HG02970 (cell line): Measurements from ENCODE around the gene SYT17.

Source experiments
- ATAC-seq: cut with Tn5 transposase; IDR thresholded peaks from one replicate; pipeline ENCODE4 v1.9.1; 2021; ENCODE audit warnings: mild to moderate bottlenecking, moderate library complexity, moderate number of reproducible peaks; ENCODE audit not compliant: unreplicated experiment, low FRiP score

The SYT17 gene

DNA sequence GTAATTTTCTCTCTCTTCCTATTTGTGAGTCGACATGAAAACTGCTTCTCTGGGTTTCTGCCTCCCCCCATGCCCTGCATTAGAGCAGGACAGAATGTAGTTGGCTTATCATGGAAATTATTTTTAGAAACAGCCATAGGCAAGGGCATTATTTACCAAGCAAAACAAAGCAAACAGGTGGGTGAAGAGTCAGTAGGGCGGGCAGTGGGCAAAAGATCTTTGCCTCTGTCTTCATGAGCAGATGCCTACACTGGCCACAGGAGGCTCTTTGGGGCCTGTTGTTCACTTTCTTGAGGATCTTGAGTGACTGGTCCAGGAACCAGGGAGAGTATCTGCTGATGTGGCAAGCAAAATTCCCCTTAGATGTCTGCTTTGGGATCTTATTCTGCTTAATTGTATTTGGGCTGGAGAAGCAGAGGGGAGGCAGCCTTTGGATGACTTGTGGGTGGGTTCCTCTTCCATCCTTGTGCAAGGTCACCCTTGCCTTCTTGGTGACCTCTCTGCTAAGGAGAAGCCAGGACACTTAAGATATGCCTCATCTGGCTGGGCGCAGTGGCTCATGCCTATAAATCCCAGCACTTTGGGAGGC is 75.0 kb downstream of the SYT17 start:
- no peak for ATAC-seq

DNA sequence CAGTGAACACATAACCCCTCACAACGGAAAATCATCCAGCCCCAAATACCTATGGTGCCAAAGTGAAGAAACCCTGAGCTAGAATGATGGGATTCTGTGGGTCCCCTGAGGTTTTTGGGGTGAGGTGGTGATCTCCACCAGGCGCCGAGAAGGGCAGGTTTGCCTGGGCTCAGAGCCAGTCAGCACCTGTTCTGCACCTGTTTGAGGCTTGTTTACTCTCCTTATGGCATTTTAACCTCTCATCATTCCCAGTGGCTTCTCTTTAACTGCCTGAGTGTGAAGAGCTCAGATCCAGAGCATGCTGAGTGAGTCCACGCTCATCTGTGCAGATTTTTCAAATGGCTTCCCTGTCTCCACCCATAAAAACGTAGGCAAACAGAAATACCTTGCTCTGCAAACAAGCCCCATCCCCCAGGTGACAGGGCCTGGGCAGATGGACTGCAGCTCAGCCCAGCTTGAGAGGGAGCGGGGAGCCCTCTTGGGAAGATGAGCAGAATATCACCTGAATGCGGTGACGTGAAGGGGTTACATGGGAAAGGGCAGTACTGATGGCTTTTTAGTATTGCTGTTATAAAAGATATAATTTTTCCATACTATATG is 77.4 kb downstream of the SYT17 start:
- no peak for ATAC-seq

DNA sequence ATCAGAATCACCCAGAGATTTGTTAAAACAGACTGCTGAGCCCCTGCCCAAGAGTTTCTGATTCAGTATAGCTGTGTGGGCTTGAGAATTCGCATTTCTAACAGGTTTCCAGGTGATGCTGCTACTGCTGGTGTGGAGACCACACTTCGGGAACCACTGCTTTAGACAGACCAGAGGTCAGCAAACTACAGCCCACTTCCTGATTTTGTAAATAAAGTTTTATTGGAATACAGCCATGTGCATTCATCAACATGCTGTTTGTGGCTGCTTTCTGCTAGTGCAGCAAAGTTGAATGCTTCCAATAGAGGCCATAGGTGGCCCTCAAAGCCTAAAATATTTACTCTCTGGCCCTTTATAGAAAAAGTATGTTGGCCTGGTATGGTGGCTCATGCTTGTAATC is 84.9 kb downstream of the SYT17 start:
- no peak for ATAC-seq

GRCh38 chr16:19254611-19255010 is 86.6 kb downstream of the SYT17 start:
- ATAC-seq = no peak

GRCh38 chr16:19264123-19264673 is 96.2 kb downstream of the SYT17 start:
- no peak for ATAC-seq

DNA sequence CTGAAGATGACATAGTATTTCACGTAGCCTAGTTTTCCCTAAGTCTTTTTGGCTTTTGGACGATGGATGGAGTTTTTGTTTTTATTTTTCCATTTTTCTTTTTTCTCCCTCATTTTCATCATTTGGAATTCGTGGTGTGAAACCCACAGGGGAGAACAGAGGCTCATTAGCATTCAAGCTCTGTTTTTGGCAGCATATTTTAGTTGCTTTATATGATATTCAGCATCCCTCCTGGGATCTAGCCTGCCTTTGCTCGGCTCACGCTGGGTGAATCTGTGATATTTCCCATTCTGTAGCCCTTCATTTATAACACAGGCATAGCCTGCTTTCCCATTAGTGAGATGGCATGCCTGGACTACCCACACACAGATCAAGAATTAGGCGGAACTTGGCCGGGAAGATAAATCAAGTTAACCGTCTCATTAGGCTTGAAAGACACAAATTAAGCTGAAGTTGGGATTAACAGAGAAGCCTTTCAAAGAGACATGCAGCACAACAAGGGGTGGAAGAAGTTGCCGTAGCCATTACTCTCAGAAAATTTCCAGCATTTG is 97.4 kb downstream of the SYT17 start:
- no peak for ATAC-seq

GRCh38 chr16:19266774-19267173 is 98.7 kb downstream of the SYT17 start:
- ATAC-seq = no peak

DNA sequence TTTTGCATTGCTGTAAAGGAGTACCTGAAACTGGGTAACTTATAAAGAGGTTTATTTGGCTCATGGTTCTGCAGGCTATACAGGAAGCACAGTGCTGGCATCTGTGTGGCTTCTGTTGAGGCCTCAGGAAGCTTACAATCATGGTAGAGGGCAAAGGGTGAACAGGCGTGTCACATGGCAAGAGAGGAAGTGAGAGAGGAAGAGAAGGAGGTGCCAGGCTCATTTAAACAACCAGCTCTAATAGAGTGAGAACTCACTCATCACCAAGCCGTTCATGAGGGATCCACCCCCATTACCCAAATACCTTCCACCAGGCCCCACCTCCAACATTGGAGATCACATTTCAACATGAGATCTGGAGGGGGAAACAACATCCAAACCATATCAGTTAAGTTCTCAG is 101.1 kb downstream of the SYT17 start:
- no peak for ATAC-seq

GRCh38 chr16:19274165-19274797 is 106.2 kb downstream of the SYT17 start:
- ATAC-seq = no peak

DNA sequence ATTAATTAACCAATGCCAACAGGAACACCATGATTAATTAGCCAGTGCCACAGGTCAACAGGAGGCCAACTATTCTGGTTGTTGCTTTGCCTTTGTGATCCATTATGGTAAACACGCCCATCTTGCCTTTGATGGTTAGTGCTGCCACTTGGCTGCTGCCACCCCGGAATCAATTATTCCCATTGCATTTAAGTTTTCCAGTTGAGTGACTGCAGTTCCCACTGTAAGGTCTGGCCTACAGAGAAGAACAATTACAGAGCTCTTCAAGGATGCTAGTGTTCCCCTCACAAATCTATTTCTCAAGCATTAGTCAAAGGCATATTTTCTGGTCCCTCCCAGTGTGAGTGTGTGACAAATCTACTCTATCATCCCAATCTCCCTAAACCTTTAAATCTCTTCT is 110.4 kb downstream of the SYT17 start:
- no peak for ATAC-seq

GRCh38 chr16:19281246-19281645 is 113.2 kb downstream of the SYT17 start:
- no peak for ATAC-seq

- no peak for ATAC-seq
Observed at GRCh38 chr16:19282101-19282500, 114.1 kb downstream of the SYT17 start.

GRCh38 chr16:19283637-19284036 is 115.6 kb downstream of the SYT17 start:
- no peak for ATAC-seq

GRCh38 chr16:19284207-19284606 is 116.2 kb downstream of the SYT17 start:
- ATAC-seq = no peak

DNA sequence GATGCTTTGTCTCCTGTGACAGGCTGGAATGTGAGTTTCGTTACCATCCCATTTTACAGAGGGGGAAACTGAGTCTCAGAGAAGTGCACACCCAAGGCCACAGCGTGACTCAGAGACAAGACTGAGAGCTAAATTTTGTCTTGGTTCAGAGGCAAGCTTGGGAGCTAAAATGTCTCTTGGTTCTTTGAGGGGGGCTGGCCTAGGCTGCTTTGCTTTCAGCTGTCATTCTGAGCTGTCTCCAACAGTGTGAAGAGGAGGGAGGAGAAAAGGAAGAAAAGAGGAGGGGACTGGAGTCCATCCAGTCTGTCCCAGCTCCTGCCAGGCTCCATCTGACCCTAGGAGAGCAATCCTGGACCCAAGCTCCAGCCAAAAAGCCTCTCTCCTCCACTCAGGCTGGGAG is 117.4 kb downstream of the SYT17 start, which contains the start of gene CLEC19A:
TSS of gene CLEC19A (plus strand) at position 301 of the 400 bp plus-strand sequence. CDS start 121 bp downstream, outside the sequence.
- ATAC-seq = no peak

DNA sequence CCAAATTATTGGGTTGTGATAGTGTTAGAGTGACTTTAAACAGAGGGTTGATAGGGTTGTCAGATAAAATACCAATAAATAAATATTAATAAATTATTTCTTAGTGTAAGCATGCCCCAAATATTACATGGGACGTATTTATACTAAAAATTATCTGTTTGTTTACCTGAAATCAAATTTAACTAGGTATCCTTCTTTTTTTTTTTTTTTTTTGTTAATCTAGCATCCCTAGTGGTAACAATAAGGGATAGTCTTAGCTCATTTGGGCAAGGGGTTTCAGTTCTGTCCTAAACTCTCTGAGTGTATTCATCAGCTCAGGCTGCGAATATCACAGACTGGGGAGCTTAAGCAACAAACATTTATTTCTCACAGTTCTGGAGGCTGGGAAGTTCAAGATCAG is 118.8 kb downstream of the SYT17 start:
- no peak for ATAC-seq

DNA sequence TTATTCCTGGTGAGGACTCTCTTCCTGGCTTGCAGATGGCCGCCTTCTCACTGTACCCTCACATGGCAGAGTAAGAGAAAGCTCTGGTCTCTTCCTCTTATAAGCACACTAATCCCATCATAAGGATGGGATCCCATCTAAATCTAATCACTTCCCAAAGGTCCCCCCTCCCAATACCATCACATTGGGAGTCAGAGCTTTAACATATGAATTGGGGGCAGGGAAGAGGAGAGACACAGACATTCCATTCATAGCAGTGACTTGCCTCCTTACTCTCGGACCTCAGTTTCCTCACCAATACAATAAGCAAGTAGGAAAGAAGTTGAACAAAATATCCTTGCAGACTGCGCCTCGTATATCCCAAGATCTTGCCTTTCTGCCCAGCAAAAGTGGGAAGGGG is 119.2 kb downstream of the SYT17 start:
- ATAC-seq = no peak

- no peak for ATAC-seq
Observed at GRCh38 chr16:19288872-19289799, 121.1 kb downstream of the SYT17 start.

GRCh38 chr16:19289811-19290485 is 121.9 kb downstream of the SYT17 start:
- no peak for ATAC-seq

DNA sequence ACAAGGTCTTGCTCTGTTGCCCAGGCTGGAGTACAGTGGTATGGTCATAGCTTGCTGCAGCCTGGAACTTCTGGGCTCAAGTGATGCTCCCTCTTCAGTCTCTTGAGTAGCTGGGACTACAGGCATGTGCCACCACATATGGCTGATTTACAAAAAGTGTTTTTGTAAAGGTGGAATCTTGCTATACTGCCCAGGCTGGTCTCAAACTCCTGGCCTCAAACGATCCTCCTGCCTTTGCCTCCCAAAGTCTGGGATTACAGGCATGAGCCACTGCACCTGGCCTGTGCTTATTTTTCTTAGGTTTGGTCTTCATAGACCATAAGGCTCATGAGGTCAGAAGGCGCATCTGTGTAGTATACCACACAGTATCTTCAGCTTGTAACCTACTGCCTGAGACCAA is 122.8 kb downstream of the SYT17 start:
- ATAC-seq = no peak
